Naive thymus-derived CD8-positive, alpha-beta T cell (primary cell): ENCODE data around the gene KIF13A. TPM values are rescaled to one million over a fixed set of nuclear protein-coding genes. Genes with fewer than 3 reads are reported as not detected.
A peak's percentile ranks its signal among the peaks of the same experiment; 100 is the strongest.
"Not testable (repeated sequence)": the region's sequence is repeated elsewhere in the genome, so short reads cannot be mapped to it uniquely, and the experiment has no call there.

Source experiments
- ATAC-seq, 2 donors: fragments of 150-1000 bp; cut with Tn5 transposase in 1 of 2; sonication (Bioruptor Pico), chemical (Tn5 transposase) in 1 of 2; 1 replicate in 1 of 2; 2 replicates in 1 of 2; pipeline ENCODE4 v1.10.0; 2021; ENCODE audit warnings: mild to moderate bottlenecking in 2 of 2, moderate library complexity in 2 of 2
- POLR2A ChIA-PET: fragments of 350-600 bp; sonication (Branson Sonifier 250); formaldehyde crosslinking; loops from one replicate; lab custom pipeline; 2021; ENCODE audit warnings: antibody characterized with exemption; lab: Charles Lee
- DNase-seq, 10 donors: peaks; one replicate each; pipeline versions ENCODE4 v3.0.0 to v3.0.0-alpha.2; 2020 to 2022
- H3K27ac Mint-ChIP-seq, 10 donors: one replicate each; pipeline ENCODE4 v1.8.0; 2020 to 2022; ENCODE audit warnings: mild to moderate bottlenecking in 10 of 10, mixed read lengths in 10 of 10, moderate library complexity in 4 of 10, inconsistent platforms in 1 of 10
- H3K27me3 Mint-ChIP-seq, 5 donors: one replicate each; pipeline ENCODE4 v1.8.0; 2021 to 2022; ENCODE audit warnings: mixed read lengths in 5 of 5
- H3K36me3 Mint-ChIP-seq, 3 donors: one replicate each; pipeline ENCODE4 v1.8.0; 2020 to 2022; ENCODE audit warnings: mixed read lengths in 3 of 3, mild to moderate bottlenecking in 2 of 3, inconsistent platforms in 1 of 3
- H3K4me1 Mint-ChIP-seq, 4 donors: one replicate each; pipeline ENCODE4 v1.8.0; 2021 to 2022; ENCODE audit warnings: mixed read lengths in 4 of 4
- H3K4me3 Mint-ChIP-seq, 10 donors: one replicate each; pipeline ENCODE4 v1.8.0; 2020 to 2022; ENCODE audit warnings: mild to moderate bottlenecking in 10 of 10, mixed read lengths in 10 of 10, moderate library complexity in 6 of 10, inconsistent platforms in 1 of 10
- H3K9me3 Mint-ChIP-seq, 9 donors: one replicate each; pipeline ENCODE4 v1.8.0; 2020 to 2022; ENCODE audit warnings: mixed read lengths in 9 of 9, mild to moderate bottlenecking in 3 of 9, inconsistent platforms in 1 of 9, moderate library complexity in 1 of 9
- polyA plus RNA-seq, 3 donors: library from polyadenylated mRNA; unstranded; fragments of 300-500 nt; fragmentation: Illumina TruSeq; gene quantifications; one replicate each; pipeline ENCODE4 v1.2.3, GENCODE V29; 2021
- total RNA-seq, 8 experiments: library from RNA in 2 of 8; stranded (reverse) in 2 of 8; gene quantifications; one replicate each; pipeline ENCODE4 v1.2.3 and lab custom pipeline; 2021 to 2026

KIF13A gene
- total and polyA plus RNA-seq, 5 experiments from 2014 or later = 0.49 to 0.81 TPM; not detected in 3

DNA sequence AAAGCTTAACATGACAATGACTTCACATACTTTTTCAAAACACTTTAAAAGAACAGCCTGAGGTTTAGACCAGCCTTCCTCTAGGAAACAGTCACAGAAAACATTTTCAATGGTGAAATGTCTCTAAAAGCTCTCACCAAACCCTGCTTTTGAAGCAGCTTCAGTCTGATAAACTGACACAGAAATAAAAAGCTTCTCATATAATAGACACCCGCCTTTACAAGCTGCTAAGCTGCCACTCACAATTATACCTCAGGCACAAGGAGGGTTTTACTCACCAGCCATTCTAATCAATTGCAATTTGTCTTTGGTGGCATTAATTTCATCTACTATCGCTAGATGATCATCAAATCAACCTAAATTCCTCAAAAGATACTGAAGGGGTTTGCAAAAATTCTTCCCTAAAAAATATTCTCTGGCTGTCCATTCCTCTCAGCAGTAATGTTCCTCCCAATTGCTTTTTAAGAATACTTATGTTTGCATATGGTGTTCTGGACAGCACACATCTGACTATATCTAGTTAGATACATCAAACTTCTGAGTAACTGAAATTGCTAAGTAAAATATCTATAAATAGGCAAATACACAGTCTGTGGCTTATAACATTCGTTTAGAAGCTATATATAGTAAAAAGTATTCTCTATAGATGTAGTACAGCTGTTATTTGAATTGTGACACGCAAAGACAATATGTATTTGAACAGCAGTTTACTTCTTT is 29.4 kb downstream of the KIF13A start:
- no peak for ATAC-seq
- Mint-ChIP-seq H3K9me3 (no peaks in the 10 kb centered on the region), H3K4me1 (peaks cover 0 to 12% (median under 1%) of the 10 kb centered on the region in 4 donors), H3K4me3 (no peak overlapping the region), H3K36me3 (no peaks in the 10 kb centered on the region), H3K27ac (no peak overlapping the region), H3K27me3 (peaks cover 9 to 35% (median 16%) of the 10 kb centered on the region in 5 donors)
- DNase-seq = no peak
- POLR2A ChIA-PET = no interaction called here

DNA sequence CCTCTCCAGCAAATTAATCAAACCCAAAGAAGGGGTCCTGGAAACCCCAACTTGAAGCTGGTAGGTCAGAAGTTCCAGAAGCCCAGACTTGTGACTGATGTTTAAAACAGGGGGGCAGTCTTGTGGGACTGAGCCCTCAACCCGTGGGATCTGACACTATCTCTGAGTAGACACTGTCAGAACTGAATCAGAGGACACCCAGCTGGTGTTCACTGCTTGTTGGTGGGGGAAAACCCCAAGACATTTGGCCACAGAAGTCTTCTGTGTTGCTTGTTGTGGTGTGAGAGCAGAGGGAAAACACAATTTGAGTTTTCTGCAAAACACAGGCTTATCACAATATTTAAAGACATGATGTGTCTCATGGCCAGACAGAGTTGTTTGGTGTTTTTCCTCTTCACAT is 29.9 kb downstream of the KIF13A start:
- no peak for ATAC-seq
- peaks cover 0 to 9% (median under 1%) of the 10 kb centered on the region in 4 donors for H3K4me1 Mint-ChIP-seq
- H3K9me3 Mint-ChIP-seq = no peaks in the 10 kb centered on the region
- POLR2A ChIA-PET = no interaction called here
- H3K4me3 Mint-ChIP-seq = no peak overlapping the region
- no peaks in the 10 kb centered on the region for H3K36me3 Mint-ChIP-seq
- peaks cover 7 to 35% (median 14%) of the 10 kb centered on the region in 5 donors for H3K27me3 Mint-ChIP-seq
- H3K27ac Mint-ChIP-seq = no peak overlapping the region
- DNase-seq = no peak

DNA sequence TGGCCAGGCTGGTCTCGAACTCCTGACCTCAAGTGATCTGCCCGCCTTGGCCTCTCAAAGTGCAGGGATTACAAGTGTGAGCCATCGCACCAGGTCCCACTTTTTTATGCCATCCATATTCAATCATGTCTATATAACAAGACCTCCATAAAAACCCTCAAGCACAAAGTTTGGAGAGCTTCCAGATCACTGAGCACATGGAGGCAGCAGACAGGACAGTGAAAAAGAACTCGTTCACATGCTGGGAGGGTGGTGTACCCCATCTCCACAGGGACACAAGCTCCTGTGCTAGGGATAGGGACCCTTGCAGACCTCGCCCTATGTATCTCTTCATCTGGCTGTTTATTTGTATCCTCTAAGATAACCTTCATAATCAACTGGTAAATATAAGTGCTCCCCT is 30.3 kb downstream of the KIF13A start:
- no peaks in the 10 kb centered on the region for H3K9me3 Mint-ChIP-seq
- peaks cover 4 to 33% (median 13%) of the 10 kb centered on the region in 5 donors for H3K27me3 Mint-ChIP-seq
- no peaks in the 10 kb centered on the region for H3K36me3 Mint-ChIP-seq
- H3K4me1 Mint-ChIP-seq = peaks cover 0 to 5% (median under 1%) of the 10 kb centered on the region in 4 donors
- ATAC-seq (no peak), DNase-seq (no peak)
- H3K27ac Mint-ChIP-seq = no peak overlapping the region
- no peak overlapping the region for H3K4me3 Mint-ChIP-seq
- POLR2A ChIA-PET = no interaction called here

DNA sequence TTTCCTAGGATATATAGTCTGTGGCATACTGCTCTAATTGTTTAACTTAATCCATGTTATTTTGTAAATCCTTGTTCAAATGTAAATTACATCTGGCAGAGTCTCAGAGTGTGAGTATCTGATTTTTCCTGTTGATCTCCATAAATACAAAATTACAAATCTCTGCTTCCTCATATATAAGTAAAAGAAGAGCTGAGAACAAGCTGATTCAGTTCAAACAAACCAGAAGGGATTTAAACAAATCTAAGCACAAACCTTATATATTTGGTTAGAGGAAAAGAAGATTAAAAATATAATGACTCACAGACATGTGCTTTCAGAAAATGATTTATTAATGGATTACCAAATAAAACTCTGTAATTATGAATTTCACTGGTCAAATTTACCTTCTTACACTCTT is 37.3 kb downstream of the KIF13A start:
- Mint-ChIP-seq H3K4me1 (no peaks in the 10 kb centered on the region), H3K9me3 (peaks cover 0 to 9% (median 2%) of the 10 kb centered on the region in 9 donors), H3K36me3 (peaks cover 0 to 4% (median 0%) of the 10 kb centered on the region in 3 donors), H3K27ac (no peak overlapping the region), H3K4me3 (no peak overlapping the region), H3K27me3 (peaks cover 0 to 3% (median 2%) of the 10 kb centered on the region in 5 donors)
- POLR2A ChIA-PET = no interaction called here
- no peak for DNase-seq
- ATAC-seq = no peak

DNA sequence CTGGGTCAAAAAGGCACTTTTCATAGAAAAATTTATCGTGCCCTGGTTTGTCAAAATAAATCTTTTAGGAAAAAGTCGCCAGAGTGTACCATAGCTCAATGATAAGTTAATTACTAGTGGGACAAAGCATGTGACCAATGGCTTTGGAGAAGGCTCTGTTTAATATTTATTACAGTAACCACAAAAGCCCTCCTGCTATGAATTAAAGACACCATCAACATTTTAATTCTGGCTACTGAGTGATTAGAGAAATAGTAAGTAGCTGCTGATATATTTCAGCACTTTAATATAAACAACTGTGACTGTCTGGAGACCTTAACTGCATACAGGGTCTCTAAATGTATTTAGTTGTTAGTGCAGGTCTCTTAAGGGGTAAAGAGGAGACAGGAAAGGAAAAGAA is 38.3 kb downstream of the KIF13A start:
- DNase-seq (no peak), ATAC-seq (no peak)
- H3K27ac Mint-ChIP-seq = peak overlapping the region in 1 of 10 donors; percentile 9
- peaks cover 0 to 9% (median 2%) of the 10 kb centered on the region in 9 donors for H3K9me3 Mint-ChIP-seq
- H3K4me1 Mint-ChIP-seq = no peaks in the 10 kb centered on the region
- peaks cover 0 to 4% (median 0%) of the 10 kb centered on the region in 3 donors for H3K36me3 Mint-ChIP-seq
- H3K4me3 Mint-ChIP-seq = no peak overlapping the region
- POLR2A ChIA-PET = no interaction called here
- peaks cover 2 to 5% (median 4%) of the 10 kb centered on the region in 5 donors for H3K27me3 Mint-ChIP-seq

DNA sequence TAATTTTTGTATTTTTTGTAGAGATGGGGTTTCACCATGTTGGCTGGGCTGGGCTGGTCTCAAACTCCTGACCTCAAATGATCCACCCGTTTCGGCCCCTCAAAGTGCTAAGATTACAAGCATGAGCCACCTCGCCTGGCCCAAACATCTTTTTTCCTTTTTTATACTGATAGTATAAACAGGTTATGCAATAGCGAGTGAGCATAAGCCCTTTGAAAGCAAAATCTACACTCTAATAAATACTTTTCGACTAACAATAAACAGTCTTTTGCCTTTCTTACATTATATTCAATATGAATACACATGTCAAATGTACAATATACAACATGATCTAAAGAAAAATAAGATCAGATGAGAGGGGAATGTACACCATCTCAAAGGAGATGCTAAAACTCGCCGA is 38.7 kb downstream of the KIF13A start:
- no peak overlapping the region for H3K27ac Mint-ChIP-seq
- no peak for ATAC-seq
- peaks cover 0 to 4% (median 0%) of the 10 kb centered on the region in 3 donors for H3K36me3 Mint-ChIP-seq
- POLR2A ChIA-PET = no interaction called here
- DNase-seq = no peak
- H3K4me3 Mint-ChIP-seq = no peak overlapping the region
- H3K27me3 Mint-ChIP-seq = peaks cover 2 to 9% (median 6%) of the 10 kb centered on the region in 5 donors
- no peaks in the 10 kb centered on the region for H3K4me1 Mint-ChIP-seq
- H3K9me3 Mint-ChIP-seq = peaks cover 0 to 9% (median 2%) of the 10 kb centered on the region in 9 donors

DNA sequence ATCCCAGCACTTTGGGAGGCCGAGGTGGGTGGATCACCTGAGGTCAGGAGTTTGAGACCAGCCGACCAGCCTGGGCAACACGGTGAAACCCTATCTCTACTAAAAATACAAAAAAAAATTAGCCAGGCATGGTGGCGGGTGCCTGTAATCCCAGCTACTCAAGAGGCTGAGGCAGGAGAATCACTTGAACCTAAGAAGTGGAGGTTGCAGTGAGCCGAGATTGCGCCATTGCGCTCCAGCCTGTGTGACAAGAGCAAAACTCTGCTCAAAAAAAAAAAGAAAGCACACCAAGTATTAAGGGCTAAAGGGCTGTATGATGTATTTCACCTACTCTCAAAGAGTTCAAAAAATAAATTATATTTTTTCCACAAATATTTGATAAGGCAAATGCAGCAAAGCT is 39.9 kb downstream of the KIF13A start:
- H3K36me3 Mint-ChIP-seq, H3K27ac Mint-ChIP-seq, H3K4me3 Mint-ChIP-seq, DNase-seq, ATAC-seq, H3K4me1 Mint-ChIP-seq, H3K27me3 Mint-ChIP-seq, H3K9me3 Mint-ChIP-seq, POLR2A ChIA-PET: not testable (repeated sequence)

DNA sequence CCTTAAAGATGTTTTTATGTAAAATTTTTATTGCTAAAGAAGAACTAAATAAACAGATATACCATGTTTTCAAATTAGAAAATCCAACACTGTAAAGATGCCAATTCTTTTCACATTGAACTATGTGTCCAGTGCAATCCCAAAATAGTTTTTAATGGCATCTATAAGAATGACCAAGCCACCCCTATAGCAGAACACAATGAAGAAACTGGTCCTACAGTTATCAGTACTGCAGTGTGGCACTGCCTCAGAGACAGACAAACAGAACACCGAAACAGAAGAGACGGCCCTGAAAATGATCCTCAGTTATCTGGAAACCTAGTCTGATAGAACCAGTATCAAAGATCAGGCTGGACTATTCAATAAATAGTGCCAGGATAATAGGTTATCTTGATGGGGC is 41.9 kb downstream of the KIF13A start:
- ATAC-seq = no peak
- peaks cover 0 to 9% (median 5%) of the 10 kb centered on the region in 5 donors for H3K27me3 Mint-ChIP-seq
- no peak for DNase-seq
- no peak overlapping the region for H3K27ac Mint-ChIP-seq
- no peak overlapping the region for H3K4me3 Mint-ChIP-seq
- POLR2A ChIA-PET = no interaction called here
- H3K4me1 Mint-ChIP-seq = no peaks in the 10 kb centered on the region
- H3K36me3 Mint-ChIP-seq = no peaks in the 10 kb centered on the region
- H3K9me3 Mint-ChIP-seq = no peaks in the 10 kb centered on the region

DNA sequence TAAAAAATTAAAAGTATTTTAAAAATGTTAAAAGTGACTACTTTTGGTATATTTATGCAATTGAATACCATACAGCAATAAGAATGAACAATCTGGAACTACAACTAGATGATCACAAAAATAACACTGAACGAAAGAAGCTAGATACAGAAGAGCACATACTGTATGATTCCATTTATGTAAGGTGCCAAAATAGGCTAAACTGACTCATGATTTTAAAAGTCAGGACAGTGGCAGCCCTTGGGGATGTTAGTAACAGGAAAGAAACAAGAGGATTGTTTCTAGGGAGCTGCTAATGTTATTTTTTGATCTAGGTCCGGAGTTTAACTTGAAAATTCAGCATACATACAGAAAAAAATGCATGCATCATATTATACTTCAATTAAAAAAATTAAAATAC is 42.3 kb downstream of the KIF13A start:
- Mint-ChIP-seq H3K27me3 (peaks cover 0 to 9% (median 7%) of the 10 kb centered on the region in 5 donors), H3K4me3 (no peak overlapping the region), H3K27ac (no peak overlapping the region), H3K9me3 (peaks cover 0 to 1% (median 0%) of the 10 kb centered on the region in 9 donors), H3K4me1 (no peaks in the 10 kb centered on the region), H3K36me3 (peaks cover 0 to 2% (median 0%) of the 10 kb centered on the region in 3 donors)
- ATAC-seq (no peak), DNase-seq (no peak)
- POLR2A ChIA-PET = no interaction called here

DNA sequence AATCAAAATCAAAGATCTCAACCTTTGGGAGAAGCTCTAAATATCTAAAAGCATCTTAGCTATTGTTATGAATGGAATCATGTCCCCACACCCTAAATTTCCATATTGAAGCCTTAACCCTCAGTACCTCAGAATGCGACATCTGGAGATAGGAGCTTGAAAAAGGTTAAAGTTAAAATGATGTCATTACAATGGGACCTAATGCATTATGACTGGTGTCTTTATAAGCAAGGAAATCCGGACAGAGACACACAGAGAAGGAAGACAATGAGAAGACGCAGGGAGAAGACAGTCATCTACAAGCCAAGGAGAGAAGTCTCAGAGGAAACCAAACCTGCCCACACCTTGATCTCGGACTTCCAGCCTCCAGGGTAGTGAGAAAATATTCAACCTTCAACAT is 46.1 kb downstream of the KIF13A start:
- peaks cover 0 to 5% (median 0%) of the 10 kb centered on the region in 3 donors for H3K36me3 Mint-ChIP-seq
- H3K27ac Mint-ChIP-seq = no peak overlapping the region
- POLR2A ChIA-PET = no interaction called here
- H3K27me3 Mint-ChIP-seq = peaks cover 4 to 18% (median 13%) of the 10 kb centered on the region in 5 donors
- H3K4me1 Mint-ChIP-seq = peaks cover 0 to under 1% (median 0%) of the 10 kb centered on the region in 4 donors
- peaks cover 0 to 3% (median 0%) of the 10 kb centered on the region in 9 donors for H3K9me3 Mint-ChIP-seq
- ATAC-seq (no peak), DNase-seq (no peak)
- H3K4me3 Mint-ChIP-seq = no peak overlapping the region

DNA sequence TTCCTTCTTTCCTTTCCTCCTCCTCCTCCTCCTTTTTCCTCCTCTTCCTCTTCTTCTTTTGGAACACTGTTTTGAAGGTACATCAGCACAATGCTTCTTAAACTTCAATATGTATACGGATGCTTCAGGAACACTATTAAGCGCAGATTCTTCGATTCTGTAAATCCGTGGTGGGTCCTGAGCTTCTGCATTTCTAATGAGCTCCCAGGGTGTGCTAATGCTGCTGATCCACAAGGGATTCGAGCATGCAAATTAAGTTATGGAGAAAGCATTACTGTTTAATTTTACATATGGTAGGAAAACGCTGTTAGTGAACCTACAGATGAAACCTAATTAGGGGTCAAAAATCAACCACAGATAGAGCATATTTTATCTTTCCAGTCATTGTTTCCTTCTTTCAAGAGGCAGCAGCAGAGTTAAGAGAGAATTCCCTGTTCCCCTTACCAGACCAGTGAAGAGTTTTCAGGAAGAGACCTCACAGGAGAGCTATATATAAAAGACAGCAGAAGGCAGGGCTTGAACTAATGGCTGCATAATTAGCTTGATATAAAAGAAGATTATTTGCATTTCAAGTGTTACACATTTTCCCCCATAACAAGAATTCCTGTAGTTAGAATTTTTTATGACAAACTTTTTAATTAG is 47.2 kb downstream of the KIF13A start:
- DNase-seq (no peak), ATAC-seq (no peak)
- H3K36me3 Mint-ChIP-seq = peaks cover 0 to 5% (median 0%) of the 10 kb centered on the region in 3 donors
- no peak overlapping the region for H3K4me3 Mint-ChIP-seq
- peaks cover 0 to 11% (median 2%) of the 10 kb centered on the region in 4 donors for H3K4me1 Mint-ChIP-seq
- POLR2A ChIA-PET = no interaction called here
- H3K27ac Mint-ChIP-seq = no peak overlapping the region
- H3K9me3 Mint-ChIP-seq = peaks cover 0 to 3% (median 0%) of the 10 kb centered on the region in 9 donors
- peaks cover 4 to 18% (median 13%) of the 10 kb centered on the region in 5 donors for H3K27me3 Mint-ChIP-seq

DNA sequence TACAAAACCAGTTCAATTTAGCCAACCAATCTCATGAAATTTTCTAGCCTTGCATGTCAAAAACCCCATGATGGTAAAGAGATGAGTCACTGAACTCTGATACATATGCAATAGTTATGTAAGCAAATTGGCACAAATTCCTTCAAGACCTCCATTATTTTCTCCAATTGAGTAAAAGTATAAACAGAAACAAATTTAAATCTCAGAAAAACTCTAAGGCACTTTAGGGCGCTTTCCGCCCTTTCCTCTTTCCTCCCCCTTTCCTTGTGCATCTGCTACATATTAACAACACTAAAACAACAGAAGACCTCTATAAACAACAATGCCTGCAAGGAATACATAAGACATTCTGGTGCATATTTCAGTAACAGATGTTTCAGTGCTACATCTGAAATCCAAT is 48.5 kb downstream of the KIF13A start:
- no peak for ATAC-seq
- Mint-ChIP-seq H3K4me3 (no peak overlapping the region), H3K27ac (no peak overlapping the region), H3K27me3 (peaks cover 2 to 15% (median 8%) of the 10 kb centered on the region in 5 donors), H3K9me3 (peaks cover 0 to 3% (median 0%) of the 10 kb centered on the region in 9 donors), H3K36me3 (peaks cover 0 to 5% (median 0%) of the 10 kb centered on the region in 3 donors), H3K4me1 (peaks cover 0 to 13% (median 3%) of the 10 kb centered on the region in 4 donors)
- POLR2A ChIA-PET = no interaction called here
- no peak for DNase-seq
